Measurements from ENCODE around the gene QSOX2. TPM values are rescaled to one million over a fixed set of nuclear protein-coding genes. Genes with fewer than 3 reads are reported as not detected.

Gene QSOX2
- total RNA-seq, 1 experiment from 2014 or later = 9.9 TPM

GRCh38 chr9:136274786-136275654 lies 29.4 kb upstream of the QSOX2 start:
- POLR2A ChIA-PET (ENCODE audit: unreplicated experiment) = no interaction called here
- CTCF ChIA-PET = no interaction called here
- no peaks in the 10 kb centered on the region for H3K27me3 ChIP-seq (ENCODE audit: low read length)

GRCh38 chr9:136273921-136274785 lies 28.5 kb upstream of the QSOX2 start:
- no peaks in the 10 kb centered on the region for H3K79me2 ChIP-seq (ENCODE audit: low read length)
- TF ChIP-seq EZH2 (IDR thresholded peaks at IDR 0.05; ENCODE audit: low read length, unreplicated experiment) = no peak
- TF ChIP-seq CTCF (conservative IDR thresholded peaks at IDR 0.05; ENCODE audit: low read depth, low read length) = no peak
- no peak for TF ChIP-seq EZH2phosphoT487 (IDR thresholded peaks at IDR 0.05; ENCODE audit: borderline replicate concordance, low read length)
- no peaks in the 10 kb centered on the region for H4K20me1 ChIP-seq (ENCODE audit: low read length)
- no peak overlapping the region for H3K27ac ChIP-seq (ENCODE audit: low read length)
- no peak overlapping the region for H3K4me2 ChIP-seq (ENCODE audit: low read length)
- ChIA-PET CTCF (no interaction called here), POLR2A (ENCODE audit: unreplicated experiment) (no interaction called here)
- ATAC-seq (no peak), DNase-seq (no peak)
- H3K9me3 ChIP-seq (ENCODE audit: low read length) = no peaks in the 10 kb centered on the region
- no TSS peak for BruUV-seq (replicated peaks)
- H3F3A ChIP-seq (ENCODE audit: low read length, unreplicated experiment) = no peaks in the 10 kb centered on the region
- H3K4me3 ChIP-seq (ENCODE audit: low read length) = no peak overlapping the region
- no peaks in the 10 kb centered on the region for H3K36me3 ChIP-seq (ENCODE audit: low read depth, low read length)
- H2AFZ ChIP-seq (ENCODE audit: low read length) = no peak overlapping the region
- no peaks in the 10 kb centered on the region for H3K4me1 ChIP-seq (ENCODE audit: insufficient read depth, low read length)
- intact Hi-C loops (cut with micrococcal nuclease) = no loop called here
- no peaks in the 10 kb centered on the region for H3K27me3 ChIP-seq (ENCODE audit: low read length)
- H3K9ac ChIP-seq (ENCODE audit: low read length) = no peak overlapping the region
- H3K9me2 ChIP-seq (replicated peaks; ENCODE audit: low read length) = no peaks in the 10 kb centered on the region

More at GRCh38 chr9:136274786-136275654, 29.4 kb upstream of the QSOX2 start:
- H3K9me2 ChIP-seq (replicated peaks; ENCODE audit: low read length) = no peaks in the 10 kb centered on the region
- H4K20me1 ChIP-seq (ENCODE audit: low read length) = no peaks in the 10 kb centered on the region
- H3K79me2 ChIP-seq (ENCODE audit: low read length) = no peaks in the 10 kb centered on the region
- no peaks in the 10 kb centered on the region for H3F3A ChIP-seq (ENCODE audit: low read length, unreplicated experiment)
- no TSS peak for BruUV-seq (replicated peaks)
- H3K9me3 ChIP-seq (ENCODE audit: low read length) = no peaks in the 10 kb centered on the region
- TF ChIP-seq EZH2phosphoT487 (IDR thresholded peaks at IDR 0.05; ENCODE audit: borderline replicate concordance, low read length) (no peak), EZH2 (IDR thresholded peaks at IDR 0.05; ENCODE audit: low read length, unreplicated experiment) (no peak), CTCF (conservative IDR thresholded peaks at IDR 0.05; ENCODE audit: low read depth, low read length) (no peak)
- ATAC-seq (no peak), DNase-seq (no peak)
- intact Hi-C loops (cut with micrococcal nuclease) = no loop called here
- H3K27ac ChIP-seq (ENCODE audit: low read length) = no peak overlapping the region
- H3K36me3 ChIP-seq (ENCODE audit: low read depth, low read length) = no peaks in the 10 kb centered on the region
- H3K4me1 ChIP-seq (ENCODE audit: insufficient read depth, low read length) = no peaks in the 10 kb centered on the region
- H3K9ac ChIP-seq (ENCODE audit: low read length) = no peak overlapping the region
- no peak overlapping the region for H3K4me2 ChIP-seq (ENCODE audit: low read length)
- H3K4me3 ChIP-seq (ENCODE audit: low read length) = no peak overlapping the region
- H2AFZ ChIP-seq (ENCODE audit: low read length) = no peak overlapping the region

Measured in PC-3 (cell line).